HepG2 (cell line): ENCODE data around the gene IQCN. TPM values are rescaled to one million over a fixed set of nuclear protein-coding genes. Genes with fewer than 3 reads are reported as not detected.

Source experiments
- ATAC-seq: fragments of 200-7000 bp; cut with Tn5 transposase; 3 replicates; pipeline ENCODE4 v1.9.1; 2020; ENCODE audit warnings: mild to moderate bottlenecking, moderate library complexity
- BruUV-seq: library from RNA; stranded (reverse); fragments of 400-500 nt; replicated peaks from 2 replicates; lab custom pipeline; 2021; lab: Mats Ljungman, UMichigan
- CTCF ChIA-PET: fragments of 300-600 bp; formaldehyde crosslinking; extraction: SDS; loops from one replicate; lab custom pipeline; 2021; ENCODE audit warnings: low total read pairs, inconsistent platforms, low intra/inter-chr PET ratio; lab: Yijun Ruan, JAX
- POLR2A ChIA-PET: fragments of 350-600 bp; sonication (Branson Sonifier 250); formaldehyde crosslinking; loops from one replicate; lab custom pipeline; 2020; ENCODE audit warnings: antibody characterized with exemption, inconsistent platforms; lab: Yijun Ruan, JAX
- DNase-seq: peaks from one replicate; pipeline ENCODE4 v3.0.0-alpha.2; 2015; ENCODE audit warnings: low spot score
- FAIRE-seq: peaks from 3 replicates; lab custom pipeline; 2011; peaks lifted over from hg19 to GRCh38; lab: Jason Lieb, UNC
- H2AFZ ChIP-seq: one replicate; pipeline ENCODE4 v1.6.1; 2011; ENCODE audit warnings: low read length, inconsistent platforms
- H3K27ac ChIP-seq: fragments of 300-600 bp; 3 replicates; pipeline ENCODE4 v1.8.0; 2011; ENCODE audit warnings: mixed run types, mild to moderate bottlenecking, mixed read lengths, low read length, inconsistent platforms; ENCODE audit not compliant: insufficient read depth; ENCODE audit errors: extremely low read length
- H3K27me3 ChIP-seq, 2 experiments: fragments of 200-600 bp in 1 of 2; 2 replicates in 1 of 2; 3 replicates in 1 of 2; pipeline versions ENCODE4 v1.6.0 to v1.8.0; 2011; ENCODE audit warnings: low read length in 2 of 2, mild to moderate bottlenecking in 2 of 2, moderate library complexity in 2 of 2, inconsistent platforms in 1 of 2; ENCODE audit not compliant: insufficient read depth in 2 of 2, control insufficient read depth in 1 of 2
- H3K36me3 ChIP-seq, 2 experiments: fragments of 200-600 bp in 1 of 2; replicated peaks in 1 of 2; 2 replicates in 1 of 2; 3 replicates in 1 of 2; pipeline versions ENCODE4 v1.5.1 to v1.8.0; 2011; ENCODE audit warnings: low read length in 2 of 2, inconsistent platforms in 1 of 2; ENCODE audit not compliant: insufficient read depth in 2 of 2, control insufficient read depth in 1 of 2
- H3K4me1 ChIP-seq: 2 replicates; pipeline ENCODE4 v1.5.1; 2012; ENCODE audit warnings: low read length, inconsistent platforms; ENCODE audit not compliant: insufficient read depth
- H3K4me2 ChIP-seq: 2 replicates; pipeline ENCODE4 v1.6.0; 2011; ENCODE audit warnings: low read depth, low read length, inconsistent platforms
- H3K4me3 ChIP-seq, 3 experiments: fragments of 200-600 bp in 1 of 3; sonication (generic), shearing (Covaris generic) in 1 of 3; replicated peaks in 1 of 3; 2 replicates each; pipeline ENCODE4 v1.5.1; 2011 to 2016; ENCODE audit warnings: low read length in 3 of 3, inconsistent platforms in 2 of 3, low read depth in 2 of 3, mild to moderate bottlenecking in 2 of 3, control low read depth in 1 of 3, mixed read lengths in 1 of 3; ENCODE audit not compliant: insufficient read depth in 1 of 3
- H3K79me2 ChIP-seq: one replicate; pipeline ENCODE4 v1.6.1; 2011; ENCODE audit warnings: low read length, inconsistent platforms; ENCODE audit not compliant: insufficient read depth
- H3K9ac ChIP-seq: 2 replicates; pipeline ENCODE4 v1.6.0; 2011; ENCODE audit warnings: mild to moderate bottlenecking, low read depth, low read length, inconsistent platforms; ENCODE audit not compliant: insufficient read depth
- H3K9me3 ChIP-seq: 2 replicates; pipeline ENCODE4 v1.5.1; 2012; ENCODE audit warnings: mild to moderate bottlenecking, low read length
- H4K20me1 ChIP-seq: 2 replicates; pipeline ENCODE4 v1.6.0; 2011; ENCODE audit warnings: inconsistent platforms, mild to moderate bottlenecking, low read length, moderate library complexity; ENCODE audit not compliant: insufficient read depth
- AKAP8 ChIP-seq: sonication (generic); formaldehyde crosslinking; IDR thresholded peaks from 2 replicates; pipeline ENCODE4 v1.5.1; 2020; ENCODE audit warnings: mild to moderate bottlenecking, missing genetic modification reagents
- RARA ChIP-seq: IDR thresholded peaks from 2 replicates; pipeline ENCODE4 v1.6.1; 2016; ENCODE audit warnings: missing genetic modification reagents, missing compliant biosample characterization
- SALL1 ChIP-seq: sonication (generic); formaldehyde crosslinking; IDR thresholded peaks from 2 replicates; pipeline ENCODE4 v1.8.0; 2022; ENCODE audit warnings: mild to moderate bottlenecking, missing genetic modification reagents
- SALL2 ChIP-seq: sonication (generic); formaldehyde crosslinking; IDR thresholded peaks from 2 replicates; pipeline ENCODE4 v1.8.1; 2023; ENCODE audit warnings: mild to moderate bottlenecking, missing genetic modification reagents, inconsistent platforms
- SAP130 ChIP-seq: IDR thresholded peaks from 2 replicates; pipeline ENCODE4 v1.6.1; 2016; ENCODE audit warnings: low read depth
- ZFX ChIP-seq: sonication (generic); formaldehyde crosslinking; IDR thresholded peaks from 2 replicates; pipeline ENCODE4 v1.4.0; 2020; ENCODE audit warnings: mild to moderate bottlenecking, low read depth, missing genetic modification reagents, moderate library complexity
- ZFY ChIP-seq: sonication (generic); formaldehyde crosslinking; IDR thresholded peaks from 2 replicates; pipeline ENCODE4 v1.4.0; 2020; ENCODE audit warnings: missing genetic modification reagents
- ZKSCAN5 ChIP-seq: sonication (generic); formaldehyde crosslinking; IDR thresholded peaks from 2 replicates; pipeline ENCODE4 v1.5.1; 2020; ENCODE audit warnings: mild to moderate bottlenecking, missing genetic modification reagents
- ZMYM3 ChIP-seq: sonication (generic); formaldehyde crosslinking; IDR thresholded peaks from 2 replicates; pipeline ENCODE4 v1.5.1; 2020; ENCODE audit warnings: mild to moderate bottlenecking, missing genetic modification reagents
- ZNF292 ChIP-seq: sonication (generic); formaldehyde crosslinking; IDR thresholded peaks from 2 replicates; pipeline ENCODE4 v1.8.1; 2022; ENCODE audit warnings: mild to moderate bottlenecking, low read depth, missing genetic modification reagents, borderline replicate concordance
- ZNF687 ChIP-seq: sonication (generic); formaldehyde crosslinking; IDR thresholded peaks from 2 replicates; pipeline ENCODE4 v1.5.1; 2020; ENCODE audit warnings: mild to moderate bottlenecking, missing genetic modification reagents, moderate library complexity
- ZNF768 ChIP-seq: sonication (generic); formaldehyde crosslinking; IDR thresholded peaks from 2 replicates; pipeline ENCODE4 v1.4.0; 2020; ENCODE audit warnings: missing genetic modification reagents
- ZSCAN25 ChIP-seq: sonication (generic); formaldehyde crosslinking; IDR thresholded peaks from 2 replicates; pipeline ENCODE4 v1.8.0; 2022; ENCODE audit warnings: mild to moderate bottlenecking, missing genetic modification reagents
- WGBS: methylation state at CpG from one replicate; pipeline ENCODE4 v1.1.6; 2017; ENCODE audit warnings: low lambda C conversion rate; 5-methylcytosine and 5-hydroxymethylcytosine counted together
- in situ Hi-C: cut with HindIII; loops from 2 replicates; pipeline ENCODE4 v1.10.0; 2017; ENCODE audit warnings: low pct_unique_long_range_greater_than_20kb; ENCODE audit not compliant: extremely low pct_ligation_motif_present
- intact Hi-C: fragments of 100-400 bp; cut with micrococcal nuclease; formaldehyde crosslinking; loops from one replicate; pipeline ENCODE4 v1.10.0; 2022; ENCODE audit not compliant: unreplicated experiment
- polyA plus RNA-seq, 8 experiments: library from polyadenylated mRNA; depleted of rRNA in 3 of 8; stranded (reverse) in 7 of 8; unstranded in 1 of 8; fragments of >200 nt; fragmentation: Illumina TruSeq in 4 of 8; extraction: Trizol in 4 of 8; gene quantifications; 2 replicates each; pipeline versions ENCODE4 v1.2.1 to v1.2.3, GENCODE V29; 2011 to 2016; ENCODE audit warnings: low read depth in 4 of 8, missing spikeins in 1 of 8, mixed read lengths in 1 of 8; ENCODE audit not compliant: insufficient read depth in 1 of 8
- total RNA-seq, 5 experiments: library from RNA; depleted of rRNA; stranded (reverse); fragments of >200 nt; fragmentation: Illumina TruSeq; extraction: Trizol; gene quantifications; 2 replicates each; pipeline ENCODE4 v1.2.3, GENCODE V29; 2016; ENCODE audit warnings: low read depth in 1 of 5

Gene IQCN
- total and polyA plus RNA-seq, 2 of the 13 experiments (the other 11 are each of a cell fraction or from before 2014, with no cell fraction given), result 0.04 to 0.18 TPM

- Histone ChIP-seq H3K9ac (peak overlapping the region; percentile 47; the same call in 1 of the 2 replicates), H3K4me1 (peaks cover 66% of the 10 kb centered on the region), H3K9me3 (no peaks in the 10 kb centered on the region), H3K27me3 (no peaks in the 10 kb centered on the region; a peak in 1 of 5 replicates), H2AFZ (peak overlapping the region; percentile 52), H3K4me2 (peak overlapping the region; percentile 75), H4K20me1 (peaks cover 1% of the 10 kb centered on the region; the same call in 1 of the 2 replicates), H3K36me3 (no peaks in the 10 kb centered on the region), H3K4me3 (peak overlapping the region in 1 of 3 experiments; percentile 56; a peak in 1 of 6 replicates), H3K27ac (no peak overlapping the region), H3K79me2 (peaks cover 10% of the 10 kb centered on the region)
- POLR2A ChIA-PET, result interaction anchor here (0.7 to 2.4 kb wide), 3 partner anchors 20 to 38 kb away, joined by 3 to 13 read pairs (median 3); no protein-coding TSS in a partner anchor
- WGBS, result 27% methylated on average over 10 of the region's 12 CpGs
- in situ Hi-C loops (no loop called here), intact Hi-C loops (loop anchor here (10.0 kb wide), 1 partner anchor 240 kb away; the partner anchor contains the start of gene ELL)
- FAIRE-seq (no peak), DNase-seq (no peak), ATAC-seq (peak; percentile 6; the same call in 1 of the 3 replicates)
- BruUV-seq, result no TSS peak
- CTCF ChIA-PET, result no interaction called here
- TF ChIP-seq ZFX (CRISPR knock-in tag) (peak; percentile 81), SALL2 (no peak), ZKSCAN5 (CRISPR knock-in tag) (peak; percentile 87; the same call in 1 of the 2 replicates), ZNF687 (CRISPR knock-in tag) (peak; percentile 70), ZFY (peak; percentile 61), ZSCAN25 (CRISPR knock-in tag) (no peak), ZNF768 (CRISPR knock-in tag) (peak; percentile 75), RARA (CRISPR knock-in tag) (0 out of 2 replicates have a peak, but pooled peaks have one; percentile 8), ZNF292 (CRISPR knock-in tag) (0 out of 2 replicates have a peak, but pooled peaks have one; percentile 39), SAP130 (CRISPR knock-in tag) (0 out of 2 replicates have a peak, but pooled peaks have one; percentile 13), SALL1 (peak; percentile 22; the same call in 1 of the 2 replicates), ZMYM3 (CRISPR knock-in tag) (peak; percentile 48; the same call in 1 of the 2 replicates), AKAP8 (CRISPR knock-in tag) (no peak)
Measured at GRCh38 chr19:18284712-18285360, 10.6 kb upstream of the IQCN start.
